SHP77 (cell line): Measurements from ENCODE around the gene OSCAR.
"Not testable (repeated sequence)": the region's sequence is repeated elsewhere in the genome, so short reads cannot be mapped to it uniquely, and the experiment has no call there.

Experiments
- DNase-seq, 2 experiments: peaks; one replicate each; lab custom pipeline; 2025; lab: John Stamatoyannopoulos, UW

Gene OSCAR

DNA sequence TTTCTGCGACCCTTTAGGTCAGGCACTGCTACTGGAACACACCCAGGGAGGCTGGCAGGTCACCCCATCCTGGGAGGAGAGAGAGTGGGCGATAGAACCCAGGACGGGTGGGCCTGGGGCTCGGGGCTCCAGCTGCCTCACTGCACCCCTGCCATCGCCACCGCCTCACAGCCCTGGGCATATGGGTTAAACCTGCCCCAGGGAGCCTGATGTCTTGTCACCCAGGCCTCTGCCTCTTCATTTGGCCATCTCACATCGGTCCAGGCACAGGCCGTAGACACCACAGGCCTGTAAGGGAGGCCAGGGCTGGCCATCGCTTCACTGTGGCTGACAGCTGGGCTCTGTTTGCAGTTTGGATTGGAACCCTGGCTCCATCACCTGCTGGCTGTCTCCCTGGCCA, 25.1 kb upstream of the OSCAR start:
- no peak for DNase-seq

- no peak for DNase-seq
Measured at GRCh38 chr19:54124393-54124792, 23.8 kb upstream of the OSCAR start.

- no peak for DNase-seq
Measured at GRCh38 chr19:54123682-54124081, 23.1 kb upstream of the OSCAR start.

- no peak for DNase-seq
Measured at GRCh38 chr19:54121259-54121658, 20.7 kb upstream of the OSCAR start.

DNA sequence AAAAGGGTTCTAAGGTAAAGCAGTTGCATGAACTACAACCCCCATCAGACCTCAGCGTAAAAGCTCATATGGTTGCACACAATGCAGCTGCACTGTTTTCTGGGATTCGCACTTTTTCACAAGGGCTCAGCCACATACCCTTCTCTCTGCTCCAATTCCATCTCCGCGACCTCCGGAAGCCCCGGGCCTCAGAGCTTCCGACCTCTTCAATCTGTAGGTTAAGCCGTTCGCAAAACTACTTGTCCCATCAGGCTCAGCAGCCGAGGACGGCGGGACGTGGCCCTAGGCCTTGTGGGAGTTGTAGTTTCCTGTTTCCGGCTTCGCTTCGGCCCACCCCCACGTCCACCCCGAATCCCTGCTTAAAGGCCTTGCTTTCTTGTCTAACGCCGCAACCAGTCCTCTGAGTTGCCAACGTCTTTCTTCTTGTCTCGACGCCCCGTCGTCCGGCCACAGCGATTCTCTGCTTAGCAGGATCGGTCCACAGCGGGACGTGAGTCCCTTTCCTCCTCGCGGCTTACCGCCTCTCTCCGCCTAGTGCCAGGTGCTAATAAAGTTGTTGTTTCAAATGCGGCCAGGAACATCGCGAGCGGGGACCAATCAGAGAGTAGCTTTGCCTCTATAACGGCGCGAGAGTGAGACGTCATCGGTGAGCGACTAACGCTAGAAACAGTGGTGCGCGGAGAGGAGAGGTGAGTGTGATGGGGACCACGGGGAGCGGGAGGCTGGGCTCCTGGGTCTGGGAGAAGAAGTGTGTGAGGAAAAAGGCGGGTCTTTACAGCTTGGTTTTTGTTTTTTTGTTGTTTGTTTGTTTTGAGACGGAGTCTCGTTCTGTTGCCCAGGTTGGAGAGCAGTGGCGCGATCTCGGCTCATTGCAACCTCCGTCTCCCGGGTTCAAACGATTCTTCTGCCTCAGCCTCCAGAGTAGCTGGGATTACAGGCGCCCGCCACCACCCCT, 14.8 kb upstream of the OSCAR start, which contains the start of the genes PRPF31 and TFPT:
Gene PRPF31 (plus strand): TSS at position 646 of the 955 bp plus-strand sequence. CDS start 2,525 bp downstream, outside the sequence.
Gene TFPT (minus strand): TSS at position 549 of the 955 bp plus-strand sequence. CDS start 388 bp downstream, at position 161.
- DNase-seq = peak; percentile 97

DNA sequence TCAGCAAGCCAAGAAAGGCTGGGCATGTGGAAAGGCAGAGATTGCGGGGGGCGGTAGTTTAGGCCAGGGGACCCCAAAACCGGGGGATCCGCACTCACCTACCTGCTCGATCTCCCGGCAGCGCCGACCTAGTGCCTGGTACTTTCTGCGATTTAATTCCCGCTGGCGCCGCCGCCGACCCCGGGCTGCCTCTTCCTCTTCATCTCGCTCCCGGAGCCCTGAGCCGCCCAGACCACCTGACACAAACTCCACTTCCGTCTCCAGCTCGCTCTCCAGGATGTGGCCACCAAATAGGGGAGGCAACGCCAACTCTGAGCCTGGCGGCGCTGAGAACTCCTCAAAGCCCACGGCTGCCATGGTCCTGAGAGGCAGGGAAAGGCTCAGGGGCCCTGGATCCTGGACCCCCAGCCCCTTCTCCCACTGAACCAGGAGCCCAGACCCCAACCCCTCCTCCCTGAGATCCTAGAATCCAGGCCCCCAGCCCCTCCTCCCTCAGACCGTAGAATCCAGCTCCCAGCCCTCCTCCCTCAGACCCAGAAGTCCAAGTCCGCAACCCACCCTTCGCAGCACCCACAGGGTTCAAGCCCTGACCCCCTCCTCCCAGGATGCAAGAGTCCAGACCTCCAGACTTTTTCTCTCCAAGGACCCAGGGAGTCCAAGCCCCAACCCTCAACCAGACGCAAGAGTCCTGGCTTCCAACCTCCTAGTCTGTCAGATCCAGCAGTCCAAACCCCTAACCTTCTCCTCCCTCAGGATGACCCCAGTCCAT, 13.9 kb upstream of the OSCAR start:
- peak in 1 of 2 experiments; percentile 40 for DNase-seq

DNA sequence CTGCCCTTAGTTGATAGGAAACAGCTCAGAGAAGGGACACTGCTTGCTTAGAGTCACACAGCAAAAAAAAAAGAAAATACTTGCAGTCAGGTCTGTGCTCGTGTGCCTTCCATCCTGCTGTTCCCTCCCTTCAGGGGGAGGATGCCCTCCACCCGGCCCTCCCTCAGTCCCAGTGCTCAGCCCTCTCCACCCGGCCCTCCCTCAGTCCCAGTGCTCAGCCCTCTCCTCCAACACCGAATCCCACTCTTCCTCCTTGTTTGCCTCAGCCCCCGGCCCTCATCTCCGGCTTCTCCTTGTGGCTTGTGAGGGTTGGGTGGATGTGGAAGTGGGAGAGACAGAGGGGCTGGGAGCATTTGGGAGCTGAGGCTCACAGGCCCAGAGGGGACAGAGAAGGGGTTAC, 9.0 kb upstream of the OSCAR start:
- DNase-seq = no peak

- no peak for DNase-seq
Measured at GRCh38 chr19:54108496-54108895, 7.9 kb upstream of the OSCAR start.

GRCh38 chr19:54107876-54108490, 7.4 kb upstream of the OSCAR start:
- DNase-seq = no peak

DNA sequence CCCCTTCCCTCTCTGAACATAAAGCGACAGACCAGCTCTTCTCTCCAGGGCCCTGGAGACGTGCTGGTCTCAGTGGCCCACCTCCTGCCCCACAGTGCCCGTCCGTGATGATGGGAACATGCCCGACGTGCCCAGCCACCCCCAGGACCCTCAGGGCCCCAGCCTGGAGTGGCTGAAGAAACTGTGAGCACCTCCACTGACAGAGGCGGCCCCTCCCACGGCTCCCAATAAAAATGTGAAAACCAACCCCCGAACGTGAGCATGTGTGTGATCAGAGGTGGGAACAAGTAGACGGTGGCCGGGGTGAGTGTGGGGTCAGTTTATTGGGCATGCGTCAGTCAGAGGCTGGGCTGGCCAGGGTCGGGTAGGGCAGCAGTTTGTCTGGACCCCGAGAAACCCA, 6.1 kb upstream of the OSCAR start:
- no peak for DNase-seq

GRCh38 chr19:54105796-54106195, 5.2 kb upstream of the OSCAR start:
- DNase-seq = no peak

- DNase-seq = no peak
Measured at GRCh38 chr19:54104998-54105715, 4.6 kb upstream of the OSCAR start.

GRCh38 chr19:54102421-54103169, 2.0 kb upstream of the OSCAR start, which contains the start of gene NDUFA3:
Gene NDUFA3 (plus strand): TSS chr19:54102855. CDS start chr19:54102879, 24 bp downstream.
- peak; percentile 97 to 98 for DNase-seq

DNA sequence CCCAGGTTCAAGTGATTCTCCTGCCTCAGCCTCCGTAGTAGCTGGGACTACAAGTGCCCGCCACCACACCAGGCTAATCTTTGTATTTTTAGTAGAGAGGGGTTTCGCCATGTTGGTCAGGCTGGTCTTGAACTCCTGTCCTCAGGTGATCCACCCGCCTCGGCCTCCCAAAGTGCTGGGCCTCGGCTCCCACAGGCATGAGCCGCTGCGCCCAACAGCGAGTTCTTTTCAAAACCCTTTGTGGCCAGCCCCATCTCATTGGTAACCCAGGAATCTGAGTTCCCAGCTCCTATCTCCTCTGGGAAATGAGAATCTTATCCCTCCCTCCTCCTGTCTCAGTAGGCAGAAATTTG, 724 bp downstream of the OSCAR start:
- not testable (repeated sequence) for DNase-seq

GRCh38 chr19:54099190-54099902, 1.3 kb downstream of the OSCAR start:
- DNase-seq = no peak

DNA sequence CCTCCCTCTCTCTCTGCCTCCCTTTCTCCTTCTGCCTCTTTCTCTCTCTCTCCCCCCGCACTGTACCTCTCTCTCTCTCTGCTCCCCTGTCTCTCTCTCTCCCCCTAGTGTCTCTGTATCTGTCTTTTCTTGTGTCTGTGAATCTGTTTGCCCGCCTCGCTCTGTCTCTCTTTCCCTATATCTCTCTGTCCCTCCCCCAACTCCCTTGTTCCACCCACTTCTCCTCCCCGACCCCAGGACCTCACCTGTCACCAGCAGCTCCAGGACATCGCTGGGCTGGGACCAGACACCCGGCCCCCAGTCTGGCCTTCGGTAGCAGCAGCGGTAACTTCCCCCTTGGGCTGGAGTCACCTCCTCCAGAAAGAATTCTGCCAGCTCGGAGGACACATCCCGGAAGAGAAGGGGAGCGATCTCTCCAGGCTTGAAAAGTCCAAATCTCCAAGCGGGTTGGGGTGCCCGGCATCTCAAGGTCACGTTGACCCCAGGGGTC, 3.9 kb downstream of the OSCAR start:
- no peak for DNase-seq

- peak in 1 of 2 experiments; percentile 36 for DNase-seq
Measured at GRCh38 chr19:54095859-54096616, 4.6 kb downstream of the OSCAR start.

DNA sequence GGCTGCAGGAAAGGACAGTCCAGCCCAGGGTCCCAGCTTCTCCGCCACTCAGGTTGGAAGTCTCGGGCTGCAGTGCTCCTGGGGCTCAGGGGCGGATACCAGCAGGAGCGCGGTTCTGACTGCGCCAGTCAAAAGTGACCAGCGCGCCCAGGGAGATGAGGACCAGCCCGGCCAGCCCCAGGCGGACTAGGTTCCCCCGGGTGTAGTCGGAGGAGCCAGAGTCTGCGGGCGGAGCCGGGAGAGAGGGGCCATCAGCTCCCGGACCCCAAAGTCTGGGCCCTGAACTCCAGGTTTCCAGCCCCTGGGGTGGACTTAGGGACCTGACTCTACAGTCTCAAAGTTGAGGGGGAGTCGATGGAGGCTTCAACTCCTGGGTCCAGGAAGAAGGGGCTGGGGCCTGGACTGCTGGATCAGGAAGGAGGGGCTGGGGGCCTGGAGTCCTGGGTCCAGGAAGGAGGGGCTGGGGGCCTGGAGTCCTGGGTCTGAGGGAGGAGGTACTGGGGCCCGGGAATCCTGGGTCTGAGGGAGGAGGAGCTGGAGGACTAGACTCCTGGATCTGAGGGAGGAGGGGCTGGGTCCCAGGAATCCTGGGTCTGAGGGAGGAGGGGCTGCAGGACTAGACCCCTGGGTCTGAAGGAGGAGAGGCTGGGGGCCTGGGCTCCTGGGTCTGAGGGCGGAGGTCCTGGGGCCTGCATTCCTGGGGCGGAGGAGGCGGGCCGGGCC, 5.3 kb downstream of the OSCAR start:
- DNase-seq = no peak
